GM10266 (cell line): ENCODE measurements around the gene C1orf159.

Experiments used
- DNase-seq: peaks from one replicate; pipeline ENCODE4 v3.0.0; 2012; ENCODE audit errors: extremely low spot score
- TF ChIP-seq, protein P1 (sequence below): IDR thresholded peaks from 2 replicates; pipeline ENCODE4 v1.5.1; 2012; ENCODE audit warnings: mild to moderate bottlenecking, low read depth; ENCODE audit not compliant: control insufficient read depth, insufficient read depth; ENCODE audit errors: missing control alignments

Gene C1orf159

DNA sequence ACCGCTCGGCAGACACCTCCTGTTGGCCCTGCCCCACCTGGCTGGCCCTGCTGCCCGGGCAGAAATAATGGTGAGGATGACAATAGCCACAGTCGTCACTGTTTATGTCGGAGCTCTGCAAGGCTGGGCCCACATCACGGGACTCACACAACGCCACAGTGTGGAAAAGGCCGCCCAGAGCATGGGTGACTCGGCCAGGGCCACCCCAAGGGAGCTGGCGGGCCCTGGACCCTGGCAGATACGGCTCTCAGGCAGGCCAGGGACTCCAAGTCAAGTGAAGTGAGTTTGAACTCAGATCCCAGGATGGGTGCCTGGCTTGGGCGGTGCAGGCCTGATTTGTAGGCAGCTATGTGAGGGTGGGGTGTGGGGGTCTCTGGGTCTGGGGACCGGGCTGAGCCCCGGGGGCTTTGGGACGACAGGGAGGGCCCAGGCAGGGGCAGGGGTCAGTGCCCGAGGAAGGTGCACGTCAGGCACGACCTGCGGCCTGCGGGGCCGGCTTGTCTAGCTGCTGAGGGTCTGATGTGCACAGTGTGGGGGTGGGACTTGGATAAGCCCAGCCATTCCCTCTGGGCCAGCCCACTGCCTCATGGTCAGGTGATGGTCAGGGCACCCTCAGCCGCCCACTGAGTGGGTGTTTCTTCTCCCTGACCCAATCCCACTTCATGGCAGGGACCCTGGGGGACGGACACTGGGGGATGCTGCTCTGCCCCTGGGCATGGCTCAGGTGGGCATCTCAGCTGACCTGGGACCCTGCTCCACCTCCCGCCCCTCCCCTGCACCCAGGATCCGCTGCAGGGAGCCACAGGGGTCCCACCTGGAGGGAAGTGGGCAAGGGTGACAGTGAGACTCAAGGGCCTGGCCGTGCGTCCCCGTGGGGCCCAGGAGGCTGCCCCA, 42.8 kb downstream of the C1orf159 start:
- no peak for DNase-seq
- TF ChIP-seq, protein P1, sequence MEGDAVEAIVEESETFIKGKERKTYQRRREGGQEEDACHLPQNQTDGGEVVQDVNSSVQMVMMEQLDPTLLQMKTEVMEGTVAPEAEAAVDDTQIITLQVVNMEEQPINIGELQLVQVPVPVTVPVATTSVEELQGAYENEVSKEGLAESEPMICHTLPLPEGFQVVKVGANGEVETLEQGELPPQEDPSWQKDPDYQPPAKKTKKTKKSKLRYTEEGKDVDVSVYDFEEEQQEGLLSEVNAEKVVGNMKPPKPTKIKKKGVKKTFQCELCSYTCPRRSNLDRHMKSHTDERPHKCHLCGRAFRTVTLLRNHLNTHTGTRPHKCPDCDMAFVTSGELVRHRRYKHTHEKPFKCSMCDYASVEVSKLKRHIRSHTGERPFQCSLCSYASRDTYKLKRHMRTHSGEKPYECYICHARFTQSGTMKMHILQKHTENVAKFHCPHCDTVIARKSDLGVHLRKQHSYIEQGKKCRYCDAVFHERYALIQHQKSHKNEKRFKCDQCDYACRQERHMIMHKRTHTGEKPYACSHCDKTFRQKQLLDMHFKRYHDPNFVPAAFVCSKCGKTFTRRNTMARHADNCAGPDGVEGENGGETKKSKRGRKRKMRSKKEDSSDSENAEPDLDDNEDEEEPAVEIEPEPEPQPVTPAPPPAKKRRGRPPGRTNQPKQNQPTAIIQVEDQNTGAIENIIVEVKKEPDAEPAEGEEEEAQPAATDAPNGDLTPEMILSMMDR = no peak

GRCh38 chr1:1072299-1072848, 43.5 kb downstream of the C1orf159 start:
- TF ChIP-seq, protein P1 = no peak
- DNase-seq = no peak

- no peak for DNase-seq
- TF ChIP-seq, protein P1 = no peak
Observed at GRCh38 chr1:1071486-1072298, 44.2 kb downstream of the C1orf159 start.

DNA sequence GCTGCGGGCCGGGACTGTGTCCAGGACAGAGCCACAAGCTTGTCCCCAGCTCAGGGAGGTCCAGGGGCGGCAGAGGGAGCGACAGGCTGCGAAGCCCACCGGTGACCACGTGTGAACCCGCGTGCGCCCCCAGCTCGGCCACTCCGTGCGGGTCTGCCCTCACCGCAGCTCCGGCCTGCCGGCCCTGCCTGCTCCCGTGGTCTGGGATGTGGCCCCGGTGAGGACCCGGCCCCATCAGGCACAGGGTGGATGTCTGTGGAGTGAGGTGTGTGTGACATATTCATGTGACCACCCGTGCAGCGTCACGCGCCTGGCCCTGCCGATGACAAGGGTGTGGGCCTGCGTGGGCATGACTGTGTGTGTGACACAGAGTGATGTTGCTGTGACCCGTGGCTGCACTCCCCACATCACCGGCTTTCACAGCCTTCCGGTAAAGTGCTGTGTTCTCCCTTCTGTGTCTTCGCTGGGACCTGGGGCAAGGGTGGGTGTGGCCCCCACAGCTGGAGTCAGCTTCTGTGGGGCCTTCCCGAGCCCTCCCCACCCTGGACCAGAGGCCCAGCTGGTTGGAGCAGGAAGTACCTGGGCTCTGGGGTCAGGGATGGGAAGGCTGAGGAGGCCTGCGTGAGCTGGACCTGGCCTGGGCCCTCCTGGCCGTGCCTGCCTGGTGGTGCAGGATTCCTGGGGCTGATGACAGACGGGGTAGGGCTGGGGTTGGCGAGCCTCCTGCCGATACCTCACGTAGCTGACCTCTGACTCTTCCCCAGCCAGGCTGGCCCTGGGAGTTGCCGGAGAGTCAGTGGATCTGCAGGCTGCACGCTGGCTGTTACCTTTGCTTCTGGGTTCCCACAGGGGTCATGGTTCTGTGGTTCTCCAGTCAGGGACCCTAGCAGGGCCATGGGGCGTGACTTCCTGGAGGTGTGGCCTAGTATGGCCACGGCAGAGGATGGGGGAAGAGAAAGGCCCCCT, 45.9 kb downstream of the C1orf159 start:
- DNase-seq = peak; percentile 67
- TF ChIP-seq, protein P1 = no peak

DNA sequence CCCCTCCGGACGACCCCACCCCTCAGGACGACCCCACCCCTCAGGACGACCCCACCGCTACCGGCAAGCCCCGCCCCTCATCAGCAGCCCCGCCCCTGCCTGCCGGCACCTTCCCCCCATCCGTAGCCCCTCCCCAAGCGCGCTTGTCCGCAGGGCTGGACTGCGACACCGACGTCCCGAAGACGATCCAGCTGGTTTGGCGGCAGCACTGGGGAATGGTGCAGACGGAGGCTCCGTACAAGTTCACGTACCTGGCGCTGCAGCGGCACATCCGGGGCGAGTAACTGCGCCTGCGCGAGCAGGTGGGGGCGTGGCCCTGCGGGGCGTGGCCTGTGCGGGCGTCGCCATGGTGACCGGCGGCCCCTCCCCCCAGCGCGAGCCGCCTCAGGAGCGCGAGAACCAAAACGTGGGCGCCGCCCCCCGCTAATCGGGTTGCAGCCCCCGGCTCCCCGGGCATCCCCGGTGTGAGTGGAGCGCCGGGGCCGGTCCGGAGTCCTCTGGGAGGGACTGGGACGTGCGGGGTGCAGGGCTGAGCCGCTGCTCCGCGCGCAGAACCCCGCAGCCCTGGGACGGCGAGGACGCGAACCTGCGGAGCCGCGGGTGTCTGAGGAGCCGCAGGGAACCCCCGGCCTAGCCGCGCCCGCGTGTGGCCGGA, 46.7 kb downstream of the C1orf159 start:
- DNase-seq = peak; percentile 98
- TF ChIP-seq, protein P1 = no peak

DNA sequence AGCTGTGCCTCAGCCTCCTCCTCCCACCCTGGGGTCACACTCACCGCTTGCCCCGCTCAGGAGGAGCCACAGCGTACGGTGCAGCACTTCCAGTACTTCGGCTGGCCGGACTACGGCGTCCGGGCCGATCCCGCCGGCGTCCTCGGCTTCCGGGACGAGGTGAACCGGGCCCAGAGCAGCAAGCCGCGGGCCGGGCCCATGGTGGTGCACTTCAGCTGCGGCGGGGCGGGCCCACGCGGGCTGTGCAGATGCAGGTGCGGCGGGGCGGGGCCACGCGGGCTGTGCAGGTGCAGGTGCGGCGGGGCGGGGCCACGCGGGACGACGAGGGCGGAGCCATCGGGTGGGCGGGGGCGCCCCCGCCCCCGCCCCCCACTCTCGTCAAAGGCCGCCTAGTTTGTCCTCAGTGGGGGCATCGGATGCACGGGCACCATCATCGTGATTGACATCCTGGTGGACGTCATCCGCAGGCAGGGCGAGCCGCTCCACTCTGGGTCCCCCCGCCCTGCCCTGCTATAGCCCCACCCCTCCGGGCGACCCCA, 47.3 kb downstream of the C1orf159 start:
- TF ChIP-seq, protein P1 = no peak
- DNase-seq = peak; percentile 85
